ENCODE measurements around the gene CRNKL1. TPM values are rescaled to one million over a fixed set of nuclear protein-coding genes. Genes with fewer than 3 reads are reported as not detected.
"Not testable (repeated sequence)": the region's sequence is repeated elsewhere in the genome, so short reads cannot be mapped to it uniquely, and the experiment has no call there.

CRNKL1 gene
- total RNA-seq, 2 donors from 2014 or later: 17.3 to 24.5 TPM

GRCh38 chr20:20012541-20012940, 39.7 kb downstream of the CRNKL1 start:
- H3K4me1 ChIP-seq (ENCODE audit: control insufficient read depth in 1 of 2, low read depth in 2 of 2): peaks cover 19 to 28% of the 10 kb centered on the region in 2 donors
- no peak for ATAC-seq (ENCODE audit: insufficient number of reproducible peaks, low FRiP score, low read depth)
- H3K4me3 ChIP-seq: no peak overlapping the region
- no peak for TF ChIP-seq CTCF (IDR thresholded peaks at IDR 0.05)
- no peak for DNase-seq (ENCODE audit: low spot score)
- H3K27ac ChIP-seq: no peak overlapping the region
- H3K9me3 ChIP-seq: no peaks in the 10 kb centered on the region
- H3K27me3 ChIP-seq (replicated peaks; ENCODE audit: insufficient read depth): no peaks in the 10 kb centered on the region
- H3K36me3 ChIP-seq: no peaks in the 10 kb centered on the region

DNA sequence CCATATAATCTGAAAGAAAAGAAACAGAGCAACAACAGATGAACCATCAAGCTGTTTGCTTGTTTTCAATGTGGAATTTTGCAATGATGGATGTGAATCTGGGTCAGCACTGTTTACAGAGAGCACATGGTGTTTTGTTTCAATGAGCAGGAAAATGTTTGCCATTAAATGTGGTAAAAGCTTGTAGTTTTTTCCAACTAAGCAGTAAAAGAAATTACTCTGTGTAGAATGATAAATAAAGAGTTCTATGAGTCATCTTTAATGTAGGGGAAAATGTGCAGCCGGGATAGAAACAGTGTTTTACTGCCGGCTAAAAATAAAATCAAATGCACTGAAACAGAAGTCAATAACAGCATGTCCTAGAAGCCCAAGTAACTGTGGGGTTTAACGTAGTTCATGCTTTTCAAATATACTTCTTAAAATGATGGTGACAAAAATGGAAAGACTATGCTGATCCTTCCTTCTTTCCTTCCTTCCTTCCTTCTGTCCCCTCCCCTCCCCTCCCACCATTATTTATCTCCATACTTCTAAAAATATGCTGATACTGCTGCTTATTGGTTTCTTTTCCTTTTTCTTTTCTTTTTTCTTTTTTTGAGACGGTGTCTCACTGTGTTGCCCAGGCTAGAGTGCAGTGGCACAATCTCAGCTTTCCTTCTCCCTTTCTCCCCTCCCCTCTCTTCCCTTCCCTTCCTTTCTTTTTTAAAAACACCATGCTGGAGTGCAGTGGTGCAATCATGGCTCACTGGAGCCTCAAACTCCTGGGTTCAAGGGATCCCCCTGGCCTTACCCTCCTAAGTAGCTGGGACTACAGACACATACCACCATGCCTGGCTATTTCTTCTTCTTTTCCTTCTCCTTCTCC, 41.4 kb downstream of the CRNKL1 start:
- H3K27ac ChIP-seq: peak overlapping the region; percentile 45 to 52
- peaks cover 19 to 23% of the 10 kb centered on the region in 2 donors for H3K4me1 ChIP-seq (ENCODE audit: control insufficient read depth in 1 of 2, low read depth in 2 of 2)
- H3K4me3 ChIP-seq: peak overlapping the region; percentile 59
- DNase-seq (ENCODE audit: low spot score) (no peak), ATAC-seq (ENCODE audit: insufficient number of reproducible peaks, low FRiP score, low read depth) (no peak)
- TF ChIP-seq CTCF (IDR thresholded peaks at IDR 0.05): no peak
- no peaks in the 10 kb centered on the region for H3K36me3 ChIP-seq
- H3K9me3 ChIP-seq: no peaks in the 10 kb centered on the region
- no peaks in the 10 kb centered on the region for H3K27me3 ChIP-seq (replicated peaks; ENCODE audit: insufficient read depth)

DNA sequence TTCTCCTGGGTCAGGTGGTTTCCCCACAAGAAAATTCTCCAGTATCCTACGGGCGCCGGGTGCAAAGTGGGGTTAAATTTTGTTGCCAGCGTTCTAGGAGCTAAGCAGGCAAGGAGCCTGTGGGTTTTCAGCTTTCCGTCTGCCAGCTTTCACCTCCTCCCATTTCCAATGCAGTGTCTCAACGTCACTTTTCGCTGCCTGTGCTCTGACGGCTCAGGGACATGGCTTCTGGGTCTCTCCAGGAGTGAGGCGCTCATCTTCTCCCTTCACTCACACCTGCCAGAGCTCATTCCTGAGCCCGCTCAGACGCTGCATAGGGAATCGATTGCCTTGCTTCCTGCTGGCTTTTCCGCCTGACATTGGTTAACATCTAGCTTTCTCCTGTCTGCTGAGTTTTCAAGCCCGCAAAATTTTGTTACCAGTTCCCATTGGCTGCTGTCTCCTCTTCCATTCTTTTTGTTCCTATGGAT, 42.4 kb downstream of the CRNKL1 start:
- Histone ChIP-seq H3K27ac (peak overlapping the region in 1 of 2 donors; percentile 26), H3K4me1 (ENCODE audit: control insufficient read depth in 1 of 2, low read depth in 2 of 2) (peaks cover 19 to 25% of the 10 kb centered on the region in 2 donors), H3K9me3 (no peaks in the 10 kb centered on the region), H3K27me3 (replicated peaks; ENCODE audit: insufficient read depth) (no peaks in the 10 kb centered on the region), H3K4me3 (peak overlapping the region; percentile 50), H3K36me3 (no peaks in the 10 kb centered on the region)
- no peak for DNase-seq (ENCODE audit: low spot score)
- ATAC-seq (ENCODE audit: insufficient number of reproducible peaks, low FRiP score, low read depth): no peak
- no peak for TF ChIP-seq CTCF (IDR thresholded peaks at IDR 0.05)

- ATAC-seq (ENCODE audit: insufficient number of reproducible peaks, low FRiP score, low read depth) (no peak), DNase-seq (ENCODE audit: low spot score) (no peak)
- Histone ChIP-seq H3K27ac (peak overlapping the region in 1 of 2 donors; percentile 21), H3K27me3 (replicated peaks; ENCODE audit: insufficient read depth) (no peaks in the 10 kb centered on the region), H3K36me3 (peaks cover 7% of the 10 kb centered on the region), H3K4me1 (ENCODE audit: control insufficient read depth in 1 of 2, low read depth in 2 of 2) (peaks cover 19 to 52% of the 10 kb centered on the region in 2 donors), H3K4me3 (no peak overlapping the region), H3K9me3 (no peaks in the 10 kb centered on the region)
- TF ChIP-seq CTCF (IDR thresholded peaks at IDR 0.05): no peak
These were observed 46.9 kb downstream of the CRNKL1 start for GRCh38 chr20:20005342-20005741.

DNA sequence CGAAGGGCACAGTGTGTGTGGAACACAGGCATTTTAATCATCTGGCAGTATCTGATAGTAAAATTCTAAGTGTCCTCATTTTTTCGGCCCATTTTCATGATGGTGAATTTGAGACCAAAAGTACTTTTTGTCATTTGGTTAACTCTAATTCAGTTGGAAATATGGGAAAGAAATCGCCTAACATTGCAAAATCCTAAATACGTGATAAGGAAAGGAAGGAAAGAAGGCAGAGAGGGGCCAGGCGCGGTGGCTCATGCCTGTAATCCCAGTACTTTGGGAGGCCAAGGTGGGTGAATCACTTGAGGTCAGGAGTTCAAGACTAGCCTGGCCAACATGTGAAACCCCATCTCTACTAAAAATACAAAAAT, 48.3 kb downstream of the CRNKL1 start:
- ATAC-seq (ENCODE audit: insufficient number of reproducible peaks, low FRiP score, low read depth); H3K27me3 ChIP-seq (replicated peaks; ENCODE audit: insufficient read depth); DNase-seq (ENCODE audit: low spot score); H3K9me3 ChIP-seq: not testable (repeated sequence)
- Histone ChIP-seq H3K27ac (peak overlapping the region; percentile 74 to 80), H3K4me1 (ENCODE audit: control insufficient read depth in 1 of 2, low read depth in 2 of 2) (peaks cover 11 to 56% of the 10 kb centered on the region in 2 donors), H3K4me3 (peak overlapping the region; percentile 57), H3K36me3 (peaks cover 13% of the 10 kb centered on the region)
